ENCODE results near the gene BAX.

DNA sequence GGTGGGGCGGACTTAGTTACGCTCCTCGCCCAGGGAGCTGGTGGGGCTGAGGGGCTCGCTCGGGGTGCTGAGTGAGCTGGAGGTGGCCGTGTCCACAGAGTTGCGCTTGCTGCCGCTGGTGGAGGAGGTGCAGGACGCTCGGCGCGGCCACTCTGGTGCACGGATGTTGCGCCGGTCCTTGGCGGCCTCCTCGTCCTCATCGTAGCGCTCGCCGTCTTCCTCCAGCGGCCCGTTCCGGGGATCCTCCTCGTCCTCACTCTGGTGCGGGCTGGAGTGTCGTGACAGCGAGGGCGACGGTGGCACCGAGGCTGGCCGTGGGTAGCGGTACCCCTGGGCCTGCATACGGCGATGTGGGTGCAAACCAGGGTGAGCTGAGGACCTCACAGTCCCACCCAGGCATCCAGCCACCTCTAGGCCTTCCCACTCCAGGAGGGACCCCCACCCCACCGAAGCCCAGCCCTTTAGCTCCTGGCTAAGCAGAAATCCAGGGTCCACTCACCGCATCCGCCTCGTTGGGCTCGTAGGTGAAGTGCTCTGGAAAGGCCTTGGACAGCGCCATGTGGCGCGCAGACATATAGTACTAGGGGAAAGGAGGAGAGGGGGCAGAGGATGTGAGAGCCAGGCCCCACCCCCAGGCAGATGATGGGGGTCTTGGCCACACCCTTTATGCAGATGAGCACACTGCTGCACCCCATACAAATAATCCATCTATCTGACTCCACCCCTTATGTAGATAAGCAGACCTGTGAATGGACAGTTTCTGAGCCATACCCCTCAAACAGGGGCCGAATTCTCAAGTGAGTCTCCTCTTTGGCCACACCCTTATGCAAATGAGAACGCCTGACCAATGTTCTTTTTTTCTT lies 14.8 kb downstream of the BAX start:
- TF ChIP-seq POLR2A (IDR thresholded peaks at IDR 0.05) = no peak
- TF ChIP-seq, protein P1, sequence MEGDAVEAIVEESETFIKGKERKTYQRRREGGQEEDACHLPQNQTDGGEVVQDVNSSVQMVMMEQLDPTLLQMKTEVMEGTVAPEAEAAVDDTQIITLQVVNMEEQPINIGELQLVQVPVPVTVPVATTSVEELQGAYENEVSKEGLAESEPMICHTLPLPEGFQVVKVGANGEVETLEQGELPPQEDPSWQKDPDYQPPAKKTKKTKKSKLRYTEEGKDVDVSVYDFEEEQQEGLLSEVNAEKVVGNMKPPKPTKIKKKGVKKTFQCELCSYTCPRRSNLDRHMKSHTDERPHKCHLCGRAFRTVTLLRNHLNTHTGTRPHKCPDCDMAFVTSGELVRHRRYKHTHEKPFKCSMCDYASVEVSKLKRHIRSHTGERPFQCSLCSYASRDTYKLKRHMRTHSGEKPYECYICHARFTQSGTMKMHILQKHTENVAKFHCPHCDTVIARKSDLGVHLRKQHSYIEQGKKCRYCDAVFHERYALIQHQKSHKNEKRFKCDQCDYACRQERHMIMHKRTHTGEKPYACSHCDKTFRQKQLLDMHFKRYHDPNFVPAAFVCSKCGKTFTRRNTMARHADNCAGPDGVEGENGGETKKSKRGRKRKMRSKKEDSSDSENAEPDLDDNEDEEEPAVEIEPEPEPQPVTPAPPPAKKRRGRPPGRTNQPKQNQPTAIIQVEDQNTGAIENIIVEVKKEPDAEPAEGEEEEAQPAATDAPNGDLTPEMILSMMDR (IDR thresholded peaks at IDR 0.05) = no peak
